ACHN (cell line): Measurements from ENCODE around the gene CIITA.

Experiments used
- DNase-seq: peaks from one replicate; pipeline ENCODE4 v3.0.0-alpha.2; 2015
- in situ Hi-C: cut with HindIII; loops from 2 replicates; pipeline ENCODE4 v1.10.0; 2017; ENCODE audit warnings: low sequenced_read_pairs, low pct_ligation_motif_present, low pct_unique_long_range_greater_than_20kb

The CIITA gene

DNA sequence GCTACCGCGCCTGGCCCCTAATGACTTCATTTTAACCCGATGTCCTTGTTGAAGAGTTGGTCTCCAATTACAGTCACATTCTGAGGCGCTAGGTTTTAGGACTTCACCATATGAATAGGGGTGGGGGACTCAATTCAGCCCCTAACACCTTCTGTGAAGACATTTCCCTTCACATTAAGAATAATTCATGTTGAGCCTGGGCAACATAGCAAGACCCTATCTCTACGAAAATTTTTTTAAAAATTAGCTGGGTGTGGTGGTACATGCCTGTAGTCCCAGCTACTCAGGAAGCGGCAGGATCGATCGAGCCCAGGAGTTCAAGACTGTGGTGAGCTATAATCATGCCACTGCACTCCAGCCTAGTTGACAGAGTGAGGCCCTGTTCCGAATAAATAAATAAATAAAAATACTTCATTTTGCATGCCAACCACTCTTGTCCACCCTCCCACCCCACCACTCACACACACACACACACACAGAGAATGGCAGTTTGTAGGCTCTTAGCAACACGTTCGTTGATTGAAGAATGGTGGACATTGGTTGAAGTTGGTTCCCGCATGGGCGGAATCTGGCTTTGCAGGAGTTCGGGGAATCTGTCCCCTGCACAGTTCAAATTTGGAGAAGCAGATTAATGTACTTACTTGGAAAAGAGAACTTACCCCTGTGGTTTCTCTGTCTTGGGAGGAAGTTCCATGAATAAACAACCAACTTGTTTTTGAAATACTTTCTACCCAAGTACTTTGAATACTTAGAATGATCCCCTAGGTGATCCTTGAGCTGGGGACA lies 30.6 kb upstream of the CIITA start:
- DNase-seq, result no peak
- in situ Hi-C loops, result no loop called here

DNA sequence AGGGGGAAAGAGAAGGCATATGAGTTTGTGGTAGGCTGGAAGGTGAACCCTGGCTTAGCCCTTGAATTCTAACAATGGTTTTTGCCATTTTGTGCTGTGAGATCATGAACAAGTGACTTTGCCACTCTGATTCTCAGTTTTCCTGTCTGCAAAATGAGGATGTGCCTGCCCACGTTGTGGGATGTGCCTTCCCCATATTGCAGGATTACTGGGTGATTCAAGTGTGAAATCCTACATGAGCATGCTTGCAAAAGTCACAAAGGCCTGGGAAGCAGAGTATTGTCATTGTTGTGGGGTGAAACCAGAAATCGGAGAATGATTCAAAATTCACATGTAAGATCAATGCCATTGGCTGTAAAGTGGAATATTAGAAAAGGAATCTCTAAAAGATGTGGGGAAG lies 29.8 kb upstream of the CIITA start:
- in situ Hi-C loops, result no loop called here
- no peak for DNase-seq

DNA sequence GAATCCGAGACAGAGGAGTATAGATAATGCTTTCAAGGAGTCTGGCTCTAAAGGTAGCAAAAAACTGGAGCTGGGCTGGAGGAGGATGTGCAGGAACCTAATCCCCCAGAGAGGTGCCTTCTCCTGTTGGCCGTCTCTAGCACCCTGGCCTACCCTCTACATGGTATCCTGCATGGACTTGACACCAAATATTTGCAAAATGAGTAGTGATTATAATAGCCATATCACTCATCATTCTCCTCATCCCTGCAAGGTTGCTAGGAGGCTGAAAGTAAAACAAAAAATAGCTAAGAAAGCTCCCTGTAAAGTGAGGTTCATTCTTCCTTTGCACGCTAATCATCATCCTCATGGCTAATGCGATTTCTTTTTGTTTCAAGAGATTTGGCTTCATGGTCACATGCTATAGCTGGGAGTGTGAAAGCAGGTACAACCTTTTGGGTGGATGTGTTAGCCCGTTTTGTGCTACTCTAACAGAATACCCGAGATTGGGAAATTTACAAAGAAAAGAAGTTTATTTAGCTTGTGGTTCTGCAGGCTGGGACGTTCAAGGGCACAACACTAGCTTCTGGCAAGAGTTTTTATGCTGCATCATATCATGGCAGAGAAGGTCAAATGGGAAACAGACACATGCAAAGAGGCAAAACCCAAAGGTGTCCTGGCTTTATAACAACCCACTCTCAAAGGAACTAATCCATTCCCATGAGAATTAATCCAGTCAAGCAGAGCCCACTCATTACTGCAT lies 27.1 kb upstream of the CIITA start:
- in situ Hi-C loops, result no loop called here
- no peak for DNase-seq

DNA sequence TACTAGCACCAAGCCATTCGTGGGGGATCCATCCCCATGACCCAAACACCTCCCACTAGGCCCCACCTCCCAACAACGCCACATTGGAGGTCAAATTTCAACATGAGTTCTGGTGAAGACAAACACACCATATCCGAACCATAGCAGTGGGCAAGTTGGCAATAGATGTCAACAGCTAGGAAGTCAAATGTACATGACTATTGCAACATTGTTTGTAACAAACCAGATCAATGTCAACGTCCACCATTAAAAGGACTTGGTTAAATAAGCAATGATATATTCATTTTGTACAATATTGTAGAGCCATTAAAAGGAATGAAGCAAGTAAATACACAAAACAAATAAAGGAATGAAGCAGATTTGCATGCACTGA lies 26.5 kb upstream of the CIITA start:
- DNase-seq, result no peak
- in situ Hi-C loops, result no loop called here

DNA sequence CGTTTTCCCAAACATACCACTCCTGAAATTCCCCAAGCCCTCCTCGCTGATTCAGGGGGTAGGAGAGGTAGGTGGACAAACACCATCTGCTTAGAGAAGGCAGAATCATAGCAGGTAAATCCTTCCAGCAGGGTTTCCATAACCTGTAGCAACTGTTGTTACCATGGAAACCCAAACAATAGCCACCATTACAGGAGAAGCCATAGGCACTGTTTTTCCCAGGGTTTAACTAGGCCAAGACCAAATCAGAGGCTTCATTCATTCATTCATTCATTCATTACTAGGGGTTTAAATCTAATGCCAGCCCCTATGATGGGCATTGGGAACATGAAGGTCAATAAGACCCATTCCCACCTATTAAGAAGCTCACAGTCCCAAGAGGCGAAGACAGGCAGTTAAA lies 25.5 kb upstream of the CIITA start:
- in situ Hi-C loops, result no loop called here
- no peak for DNase-seq

DNA sequence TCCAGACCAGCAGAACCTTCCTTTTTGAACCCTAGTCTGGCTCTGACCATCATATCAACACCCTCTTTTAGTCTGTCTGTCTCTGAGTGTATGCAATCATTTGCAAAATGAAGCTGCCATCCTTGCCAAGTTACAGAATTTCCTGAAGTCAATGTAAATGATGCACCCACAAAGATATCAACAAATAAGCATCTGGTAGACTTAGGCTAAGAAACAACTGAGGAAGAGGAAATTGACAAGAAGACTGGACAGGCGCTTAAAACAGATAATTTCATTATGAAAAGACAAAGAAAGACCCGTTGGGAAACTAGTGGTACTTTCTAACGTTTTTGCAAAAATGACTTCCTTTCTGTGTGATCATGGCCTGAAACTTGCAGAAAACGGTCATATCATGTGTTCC lies 24.7 kb upstream of the CIITA start:
- DNase-seq, result no peak

DNA sequence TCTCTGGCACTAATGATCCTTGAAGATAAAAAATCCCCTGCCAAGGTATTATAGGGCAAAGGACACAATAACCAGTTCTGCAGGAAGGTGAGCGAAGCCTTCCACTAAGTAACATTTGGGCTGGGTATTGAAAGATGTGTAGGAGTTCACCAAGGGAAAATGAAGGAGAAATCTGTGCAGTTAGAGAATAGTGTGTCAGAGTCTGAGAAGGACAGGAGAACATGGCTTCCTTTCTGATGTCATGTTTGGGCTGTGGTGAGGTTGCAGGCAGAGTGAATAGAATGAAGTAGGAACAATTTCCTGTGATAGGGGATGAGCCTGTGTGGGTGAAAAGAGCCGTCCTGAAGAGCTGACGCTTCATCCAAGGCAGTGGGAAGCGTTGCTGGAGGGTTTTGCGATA lies 24.1 kb upstream of the CIITA start:
- in situ Hi-C loops, result no loop called here
- no peak for DNase-seq

More for the DNA sequence above, 24.7 kb upstream of the CIITA start:
- in situ Hi-C loops, result no loop called here

DNA sequence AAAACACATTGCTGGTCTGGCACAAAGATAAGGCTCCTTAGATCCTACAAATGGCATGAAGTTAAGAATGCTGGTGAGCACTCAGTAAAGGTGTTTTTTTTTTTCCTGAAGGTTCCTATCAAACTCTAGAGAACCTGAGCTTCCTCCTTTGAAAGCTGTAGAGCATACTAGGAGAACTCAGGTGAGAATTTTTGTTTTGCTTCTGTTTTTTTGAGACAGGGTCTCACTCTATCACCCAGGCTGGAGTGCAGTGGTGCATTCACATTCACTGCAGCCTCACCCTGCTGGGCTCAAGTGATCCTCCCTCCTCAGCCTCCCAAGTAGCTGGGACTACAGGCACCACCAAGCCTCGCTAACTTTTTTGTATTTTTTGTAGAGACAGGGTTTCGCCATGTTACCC lies 21.0 kb upstream of the CIITA start:
- no peak for DNase-seq
- in situ Hi-C loops, result no loop called here

DNA sequence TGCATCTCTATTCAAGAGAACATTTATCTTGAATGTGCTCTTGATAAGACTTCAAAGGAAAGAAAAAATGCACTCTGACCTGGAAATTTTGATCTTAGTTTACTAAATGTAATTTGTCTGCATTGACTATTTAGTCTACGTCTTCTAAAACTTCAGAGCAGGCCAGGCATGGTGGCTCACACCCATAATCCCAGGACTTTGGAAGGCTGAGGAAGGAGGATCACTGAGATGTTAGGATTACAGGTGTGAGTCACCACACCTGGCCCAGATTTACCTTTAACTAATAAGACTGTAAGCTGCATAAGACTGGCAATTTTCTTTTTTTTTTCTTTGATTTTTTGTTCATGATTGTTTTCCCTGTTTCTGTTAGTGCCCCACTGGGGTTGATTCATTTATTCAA lies 18.8 kb upstream of the CIITA start:
- in situ Hi-C loops, result no loop called here
- DNase-seq, result no peak

DNA sequence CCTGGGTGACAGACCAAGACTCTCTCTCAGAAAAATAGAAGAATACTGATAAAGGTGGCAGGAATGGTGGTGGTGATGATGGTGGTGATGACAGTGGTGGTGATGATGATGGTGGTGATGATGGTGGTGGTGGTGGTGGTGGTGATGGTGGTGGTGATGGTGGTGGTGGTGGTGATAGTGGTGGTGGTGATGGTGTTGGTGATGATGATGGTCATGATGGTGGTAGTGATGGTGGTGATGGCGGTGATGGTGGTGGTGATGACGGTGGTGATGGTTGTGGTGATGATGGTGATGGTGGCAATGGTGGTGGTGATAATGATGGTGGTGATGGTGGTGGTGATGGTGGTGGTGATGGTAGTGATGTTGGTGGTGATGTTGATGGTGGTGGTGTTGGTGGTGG lies 18.0 kb upstream of the CIITA start:
- no peak for DNase-seq
- in situ Hi-C loops, result no loop called here

DNA sequence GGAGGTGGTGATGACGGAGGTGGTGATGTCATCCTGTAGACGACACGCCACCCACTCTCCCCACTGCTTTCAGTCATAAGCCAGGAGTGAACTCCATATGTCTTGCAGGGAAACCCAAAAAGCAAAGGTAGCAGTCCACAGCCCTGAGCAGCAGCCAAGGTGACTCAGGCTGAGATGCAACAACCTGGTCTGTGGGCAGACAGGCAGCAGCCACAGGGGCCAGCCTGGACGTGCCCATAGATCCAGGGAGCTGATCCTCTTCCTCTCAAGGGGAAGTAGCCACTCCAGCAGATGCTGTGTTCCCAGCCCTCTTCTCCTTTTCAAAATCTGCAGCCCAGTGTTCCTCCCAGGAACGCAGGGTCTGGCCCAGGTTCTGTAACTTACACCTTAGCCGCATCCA lies 17.3 kb upstream of the CIITA start:
- in situ Hi-C loops, result no loop called here
- no peak for DNase-seq

DNA sequence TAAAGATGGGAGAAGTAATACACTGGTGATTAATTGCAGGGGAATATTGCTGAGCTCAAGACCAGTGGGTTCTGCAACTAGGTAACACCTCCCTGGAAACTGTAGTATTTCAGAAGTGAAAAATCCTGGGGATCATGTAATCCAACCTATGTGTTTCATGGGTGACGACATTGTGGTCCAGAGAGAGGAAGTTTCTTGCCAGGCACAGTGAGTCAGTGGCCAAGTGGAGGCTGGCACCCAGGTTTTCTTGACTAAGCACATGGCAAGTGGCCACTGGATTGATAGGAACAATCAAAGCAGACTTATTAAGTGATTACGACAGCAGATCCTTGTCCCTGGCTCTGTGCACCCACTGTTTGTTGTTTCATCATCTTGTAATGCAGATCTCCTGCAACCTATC lies 14.6 kb upstream of the CIITA start:
- DNase-seq, result peak; percentile 85
- in situ Hi-C loops, result no loop called here

DNA sequence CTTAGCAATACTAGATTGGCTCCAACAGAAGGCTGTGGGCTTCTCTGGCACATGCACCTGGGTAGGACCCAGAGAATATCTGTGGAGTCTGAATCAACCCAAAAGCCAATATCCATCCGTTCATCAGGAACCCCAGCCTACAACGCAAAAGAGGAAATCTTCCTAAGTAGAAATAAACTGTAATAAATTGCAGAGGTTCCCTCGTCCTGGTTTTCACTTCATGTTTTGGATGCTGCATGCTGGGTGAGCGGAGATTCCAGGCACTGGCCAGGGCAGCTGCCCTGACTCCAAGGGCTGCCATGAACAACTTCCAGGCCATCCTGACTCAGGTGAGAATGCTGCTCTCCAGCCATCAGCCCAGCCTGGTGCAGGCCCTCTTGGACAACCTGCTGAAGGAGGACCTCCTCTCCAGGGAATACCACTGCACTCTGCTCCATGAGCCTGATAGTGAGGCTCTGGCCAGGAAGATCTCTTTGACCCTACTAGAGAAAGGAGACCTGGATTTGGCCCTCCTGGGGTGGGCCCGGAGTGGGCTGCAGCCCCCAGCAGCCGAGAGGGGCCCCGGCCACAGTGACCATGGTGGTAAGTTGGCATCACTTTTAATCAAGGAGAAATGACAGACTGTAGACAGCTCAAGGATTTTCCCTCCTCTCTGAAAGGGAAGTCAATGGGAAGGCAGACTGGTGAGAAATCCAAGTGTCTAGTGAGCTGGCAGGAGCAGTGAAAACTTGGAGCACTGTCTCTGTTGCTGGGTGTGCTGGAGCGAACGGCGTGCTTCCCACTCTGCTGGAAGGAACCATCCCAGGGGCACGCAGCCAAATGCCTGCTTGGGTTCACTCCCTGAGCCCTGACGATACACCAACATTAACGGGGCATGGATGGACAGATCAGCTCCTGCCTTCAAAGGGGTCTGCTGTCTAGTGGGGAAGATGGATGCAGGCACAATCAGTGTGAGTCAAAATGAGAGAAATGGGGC lies 10.7 kb upstream of the CIITA start:
- in situ Hi-C loops, result no loop called here

DNA sequence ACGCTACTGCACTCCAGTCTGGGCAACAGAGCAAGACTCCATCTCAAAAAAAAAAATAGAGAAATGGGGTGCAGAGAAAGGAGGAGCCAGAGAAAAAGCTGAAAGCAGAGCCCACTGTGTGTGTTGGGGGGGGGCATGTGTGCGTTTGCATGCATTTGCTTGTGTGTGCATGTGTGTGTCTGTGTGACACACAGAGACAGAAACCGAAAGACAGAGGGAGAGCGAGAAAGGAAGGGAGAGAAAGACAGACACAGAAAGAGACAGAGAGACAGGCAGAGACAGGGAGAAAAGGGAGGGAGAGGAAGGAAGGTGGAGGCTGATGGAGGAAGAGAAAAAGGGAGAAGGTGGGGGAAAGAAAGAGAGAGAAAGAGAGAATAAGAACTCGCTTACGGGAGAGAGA lies 9.8 kb upstream of the CIITA start:
- in situ Hi-C loops, result no loop called here
- no peak for DNase-seq

More for the DNA sequence above, 10.7 kb upstream of the CIITA start:
- no peak for DNase-seq

DNA sequence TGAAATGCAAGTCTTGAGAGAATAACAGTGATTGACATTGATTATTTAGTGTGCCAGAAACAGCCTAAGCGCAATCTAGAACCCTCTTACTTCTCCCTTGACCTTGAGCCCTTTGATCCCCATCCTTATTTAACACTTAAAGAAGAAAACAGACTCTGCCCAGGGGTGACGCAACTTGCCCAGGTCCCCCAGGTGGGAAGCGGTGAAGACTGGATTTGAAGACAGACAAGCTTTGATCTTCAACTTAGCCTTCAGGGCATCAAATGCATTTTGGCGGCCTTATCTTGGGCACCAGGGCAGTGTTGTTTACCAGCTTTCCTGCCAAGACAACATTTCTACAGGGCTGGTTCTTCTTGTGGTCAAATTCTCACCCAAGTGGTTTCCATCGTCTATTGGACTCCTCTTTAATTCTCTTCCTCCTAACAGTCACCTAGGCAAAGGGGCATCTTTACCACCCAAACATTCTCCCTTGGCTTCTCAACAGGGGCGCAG lies 8.9 kb upstream of the CIITA start:
- in situ Hi-C loops, result no loop called here
- no peak for DNase-seq

DNA sequence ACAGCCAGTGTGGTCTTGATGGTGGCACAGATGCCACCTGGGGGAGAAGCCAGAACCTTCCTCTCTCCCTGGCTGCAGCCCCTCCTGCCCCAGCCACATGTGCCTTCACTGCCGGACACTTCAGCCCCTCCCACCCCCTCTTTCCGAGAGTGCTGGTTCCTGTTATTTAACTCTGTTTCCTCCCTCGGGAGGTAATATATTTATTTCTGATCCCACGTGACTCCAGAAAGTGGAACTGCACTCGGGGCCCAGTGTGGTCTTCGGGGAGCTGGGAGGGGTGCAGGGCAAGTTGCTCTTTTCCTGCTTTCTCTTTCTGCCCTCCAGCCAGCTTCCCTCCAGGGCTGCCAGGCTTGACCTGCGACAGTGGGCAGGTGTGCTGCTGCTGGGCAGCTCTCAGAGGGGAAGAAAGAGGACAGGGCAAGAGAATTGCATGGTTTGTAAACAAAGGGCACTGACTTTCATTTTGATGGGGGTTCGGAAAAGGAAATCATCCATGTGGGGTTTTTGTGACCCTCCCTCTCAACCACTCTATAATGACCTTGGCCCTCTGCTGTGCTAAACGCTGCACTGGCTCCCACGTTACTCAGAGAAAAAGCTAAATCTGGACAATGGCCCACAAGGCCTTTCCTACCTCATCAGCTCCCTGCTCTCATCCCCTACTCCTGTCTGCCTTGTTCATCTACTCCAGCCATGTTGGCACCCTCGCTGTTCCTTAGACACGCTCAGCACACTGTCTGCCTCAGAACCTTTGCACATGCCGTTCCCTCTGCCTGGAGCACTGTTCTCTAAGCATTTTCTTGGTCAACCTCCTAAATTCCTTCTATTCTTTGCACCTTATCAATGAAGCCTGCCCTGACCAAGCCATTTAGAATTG lies 8.2 kb upstream of the CIITA start:
- DNase-seq, result no peak
- in situ Hi-C loops, result no loop called here

DNA sequence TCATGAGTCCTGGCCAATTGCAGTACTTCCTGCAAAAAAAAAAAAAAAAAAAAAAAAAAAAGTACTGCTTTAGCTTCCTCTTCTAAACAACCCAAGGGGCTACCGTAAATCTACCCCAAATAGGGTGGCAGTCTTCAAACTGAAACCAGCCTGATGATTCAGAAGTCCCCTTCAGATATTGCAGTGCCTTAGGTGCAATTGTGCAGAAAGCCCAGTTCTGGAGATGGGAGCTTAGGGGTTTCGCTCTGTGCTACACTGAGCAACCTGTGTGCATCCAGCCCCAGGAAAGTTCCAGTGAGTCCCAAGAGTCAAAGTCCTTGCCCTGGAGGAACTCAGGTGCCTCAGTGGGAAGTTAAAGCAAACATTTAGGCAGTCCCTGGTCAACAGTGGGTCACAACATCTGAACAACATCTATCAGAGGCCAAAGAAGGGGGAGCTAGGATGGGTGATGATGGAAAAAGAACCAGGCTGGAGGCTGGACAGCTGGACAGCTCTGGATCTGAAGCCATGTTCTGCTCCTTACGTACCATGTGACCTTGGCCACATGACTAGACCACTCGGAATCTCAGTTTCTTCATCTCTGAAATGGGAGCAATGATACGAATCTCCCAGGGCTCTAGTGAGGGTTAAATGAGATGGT lies 6.7 kb upstream of the CIITA start:
- in situ Hi-C loops, result no loop called here
- no peak for DNase-seq

DNA sequence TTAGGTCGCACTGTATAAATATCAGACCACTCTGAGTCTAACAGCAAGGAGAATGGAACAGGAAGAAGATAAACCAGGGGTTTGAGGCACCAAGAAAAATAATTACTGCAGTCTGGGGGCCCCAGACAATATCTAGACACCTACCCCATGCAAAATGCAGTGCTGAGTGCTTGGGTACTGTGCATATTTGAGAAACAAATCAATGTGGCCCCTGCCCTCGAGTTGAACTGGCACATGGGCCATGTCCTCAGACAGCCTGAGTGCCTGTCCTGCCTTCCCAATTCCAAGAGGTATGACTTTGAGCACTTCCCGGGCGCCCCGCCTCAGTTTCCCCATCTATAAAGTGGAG lies 6.2 kb upstream of the CIITA start:
- in situ Hi-C loops, result no loop called here
- no peak for DNase-seq
